C4-2B (cell line): ENCODE results near the gene CCNE1.

Experiments
- H3K27ac ChIP-seq: fragments of 450-650 bp; 2 replicates; pipeline ENCODE4 v1.5.1; 2017
- ZFX ChIP-seq: fragments of 450-650 bp; IDR thresholded peaks from 2 replicates; pipeline ENCODE4 v1.6.1; 2017
- TF ChIP-seq, protein P1 (sequence below): fragments of 450-650 bp; conservative IDR thresholded peaks from 2 replicates; pipeline ENCODE4 v1.5.1; 2017; ENCODE audit warnings: mild to moderate bottlenecking

The CCNE1 gene

DNA sequence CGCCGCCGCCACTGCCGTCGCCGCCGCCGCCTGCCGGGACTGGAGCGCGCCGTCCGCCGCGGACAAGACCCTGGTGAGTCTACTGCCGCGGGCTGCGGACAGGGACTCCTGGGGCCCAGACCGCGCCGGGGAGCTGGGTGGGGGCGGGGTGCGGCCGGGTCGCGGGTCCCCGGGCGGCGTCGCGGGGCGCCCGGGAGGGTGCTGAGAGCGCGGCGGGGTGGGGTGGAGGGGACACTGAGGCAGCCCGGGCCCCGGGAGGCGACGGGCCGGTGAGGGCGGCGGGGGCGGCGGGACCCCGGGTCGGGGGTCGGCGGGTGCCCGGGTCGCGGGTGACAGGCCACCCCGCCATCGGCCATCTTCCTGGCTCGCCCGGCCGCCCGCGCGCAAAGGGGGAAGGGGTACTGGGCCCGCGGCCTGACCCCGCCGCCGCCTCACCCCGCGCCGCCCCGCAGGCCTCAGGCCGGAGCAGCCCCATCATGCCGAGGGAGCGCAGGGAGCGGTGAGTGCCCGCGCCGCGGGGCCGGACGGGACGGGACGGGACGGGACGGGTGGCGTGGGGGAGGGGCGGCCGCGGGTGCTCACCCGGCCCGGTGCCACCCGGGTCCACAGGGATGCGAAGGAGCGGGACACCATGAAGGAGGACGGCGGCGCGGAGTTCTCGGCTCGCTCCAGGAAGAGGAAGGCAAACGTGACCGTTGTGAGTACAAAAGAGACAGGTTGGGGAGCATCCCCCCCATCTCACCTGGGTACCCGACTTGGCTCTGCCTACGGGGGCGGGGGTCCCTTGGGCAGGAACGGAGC, 489 bp downstream of the CCNE1 start:
- H3K27ac ChIP-seq, result peak overlapping the region; percentile 60
- TF ChIP-seq, protein P1, sequence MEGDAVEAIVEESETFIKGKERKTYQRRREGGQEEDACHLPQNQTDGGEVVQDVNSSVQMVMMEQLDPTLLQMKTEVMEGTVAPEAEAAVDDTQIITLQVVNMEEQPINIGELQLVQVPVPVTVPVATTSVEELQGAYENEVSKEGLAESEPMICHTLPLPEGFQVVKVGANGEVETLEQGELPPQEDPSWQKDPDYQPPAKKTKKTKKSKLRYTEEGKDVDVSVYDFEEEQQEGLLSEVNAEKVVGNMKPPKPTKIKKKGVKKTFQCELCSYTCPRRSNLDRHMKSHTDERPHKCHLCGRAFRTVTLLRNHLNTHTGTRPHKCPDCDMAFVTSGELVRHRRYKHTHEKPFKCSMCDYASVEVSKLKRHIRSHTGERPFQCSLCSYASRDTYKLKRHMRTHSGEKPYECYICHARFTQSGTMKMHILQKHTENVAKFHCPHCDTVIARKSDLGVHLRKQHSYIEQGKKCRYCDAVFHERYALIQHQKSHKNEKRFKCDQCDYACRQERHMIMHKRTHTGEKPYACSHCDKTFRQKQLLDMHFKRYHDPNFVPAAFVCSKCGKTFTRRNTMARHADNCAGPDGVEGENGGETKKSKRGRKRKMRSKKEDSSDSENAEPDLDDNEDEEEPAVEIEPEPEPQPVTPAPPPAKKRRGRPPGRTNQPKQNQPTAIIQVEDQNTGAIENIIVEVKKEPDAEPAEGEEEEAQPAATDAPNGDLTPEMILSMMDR, result no peak
- TF ChIP-seq ZFX, result peak; percentile 54; the same call in 1 of the 2 replicates

GRCh38 chr19:29812881-29813275, 1.1 kb downstream of the CCNE1 start:
- no peak for TF ChIP-seq ZFX
- TF ChIP-seq, protein P1, result no peak
- H3K27ac ChIP-seq, result peak overlapping the region; percentile 60

- TF ChIP-seq ZFX, result no peak
- TF ChIP-seq, protein P1, result no peak
- no peak overlapping the region for H3K27ac ChIP-seq
These were observed 1.9 kb downstream of the CCNE1 start for GRCh38 chr19:29813642-29814041.

- H3K27ac ChIP-seq, result no peak overlapping the region
- TF ChIP-seq ZFX, result no peak
- TF ChIP-seq, protein P1, result no peak
These were observed 3.4 kb downstream of the CCNE1 start for GRCh38 chr19:29815231-29815630.

DNA sequence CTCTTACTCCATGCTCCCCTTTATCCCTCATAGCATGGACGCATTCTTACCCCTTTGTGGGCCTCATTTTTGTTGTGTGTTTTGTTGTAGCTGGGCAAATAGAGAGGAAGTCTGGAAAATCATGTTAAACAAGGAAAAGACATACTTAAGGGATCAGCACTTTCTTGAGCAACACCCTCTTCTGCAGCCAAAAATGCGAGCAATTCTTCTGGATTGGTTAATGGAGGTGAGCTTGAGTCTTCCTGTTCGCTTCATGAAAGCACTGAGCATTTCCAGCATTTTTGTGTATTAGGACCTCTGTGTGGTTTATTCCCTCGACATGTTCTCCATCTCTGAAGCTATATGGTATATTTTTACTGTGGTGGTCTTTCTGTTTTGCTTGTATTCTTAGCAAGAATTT, 5.5 kb downstream of the CCNE1 start:
- no peak overlapping the region for H3K27ac ChIP-seq
- TF ChIP-seq, protein P1, result no peak
- TF ChIP-seq ZFX, result no peak

GRCh38 chr19:29819300-29819699, 7.5 kb downstream of the CCNE1 start:
- TF ChIP-seq ZFX, result no peak
- TF ChIP-seq, protein P1, result no peak
- no peak overlapping the region for H3K27ac ChIP-seq

- H3K27ac ChIP-seq, result no peak overlapping the region
- no peak for TF ChIP-seq ZFX
- TF ChIP-seq, protein P1, result no peak
These were observed 8.2 kb downstream of the CCNE1 start for GRCh38 chr19:29819986-29820385.
